Omental fat pad (tissue), 4 donors: ENCODE data around the gene DUS1L. TPM values are rescaled to one million over a fixed set of nuclear protein-coding genes. Genes with fewer than 3 reads are reported as not detected.

Source experiments
- ATAC-seq: fragments of 150-250 bp; one replicate; pipeline ENCODE4 v1.9.1; 2016; ENCODE audit warnings: mild to moderate bottlenecking, moderate library complexity; ENCODE audit not compliant: low FRiP score
- DNase-seq: peaks from one replicate; pipeline ENCODE4 v3.0.0-alpha.2; 2019; ENCODE audit warnings: low spot score
- total RNA-seq, 4 donors: library from RNA; depleted of rRNA; stranded (reverse); fragments of >200 nt; gene quantifications; one replicate each; pipeline ENCODE4 v1.1.0, GENCODE V29; 2016
- TF ChIP-seq, protein P1 (sequence below), 3 donors: fragments of 450-650 bp; IDR thresholded peaks; one replicate each; pipeline ENCODE4 v1.5.1; 2016 to 2017; ENCODE audit warnings: antibody characterized with exemption in 3 of 3, mild to moderate bottlenecking in 3 of 3, moderate library complexity in 2 of 3

Gene DUS1L
- total RNA-seq, 4 donors from 2014 or later = 58.1 to 90.3 (median 85.7) TPM

- DNase-seq (no peak), ATAC-seq (no peak)
- TF ChIP-seq, protein P1, sequence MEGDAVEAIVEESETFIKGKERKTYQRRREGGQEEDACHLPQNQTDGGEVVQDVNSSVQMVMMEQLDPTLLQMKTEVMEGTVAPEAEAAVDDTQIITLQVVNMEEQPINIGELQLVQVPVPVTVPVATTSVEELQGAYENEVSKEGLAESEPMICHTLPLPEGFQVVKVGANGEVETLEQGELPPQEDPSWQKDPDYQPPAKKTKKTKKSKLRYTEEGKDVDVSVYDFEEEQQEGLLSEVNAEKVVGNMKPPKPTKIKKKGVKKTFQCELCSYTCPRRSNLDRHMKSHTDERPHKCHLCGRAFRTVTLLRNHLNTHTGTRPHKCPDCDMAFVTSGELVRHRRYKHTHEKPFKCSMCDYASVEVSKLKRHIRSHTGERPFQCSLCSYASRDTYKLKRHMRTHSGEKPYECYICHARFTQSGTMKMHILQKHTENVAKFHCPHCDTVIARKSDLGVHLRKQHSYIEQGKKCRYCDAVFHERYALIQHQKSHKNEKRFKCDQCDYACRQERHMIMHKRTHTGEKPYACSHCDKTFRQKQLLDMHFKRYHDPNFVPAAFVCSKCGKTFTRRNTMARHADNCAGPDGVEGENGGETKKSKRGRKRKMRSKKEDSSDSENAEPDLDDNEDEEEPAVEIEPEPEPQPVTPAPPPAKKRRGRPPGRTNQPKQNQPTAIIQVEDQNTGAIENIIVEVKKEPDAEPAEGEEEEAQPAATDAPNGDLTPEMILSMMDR (IDR thresholded peaks at IDR 0.05) = no peak
Measured at GRCh38 chr17:82085931-82086764, 20.5 kb upstream of the DUS1L start.

- ATAC-seq = no peak
- DNase-seq = no peak
- TF ChIP-seq, protein P1 (IDR thresholded peaks at IDR 0.05) = no peak
Measured at GRCh38 chr17:82085031-82085861, 19.6 kb upstream of the DUS1L start.

GRCh38 chr17:82084373-82085030 is 18.9 kb upstream of the DUS1L start:
- TF ChIP-seq, protein P1 (IDR thresholded peaks at IDR 0.05) = no peak
- ATAC-seq = no peak
- DNase-seq = no peak

DNA sequence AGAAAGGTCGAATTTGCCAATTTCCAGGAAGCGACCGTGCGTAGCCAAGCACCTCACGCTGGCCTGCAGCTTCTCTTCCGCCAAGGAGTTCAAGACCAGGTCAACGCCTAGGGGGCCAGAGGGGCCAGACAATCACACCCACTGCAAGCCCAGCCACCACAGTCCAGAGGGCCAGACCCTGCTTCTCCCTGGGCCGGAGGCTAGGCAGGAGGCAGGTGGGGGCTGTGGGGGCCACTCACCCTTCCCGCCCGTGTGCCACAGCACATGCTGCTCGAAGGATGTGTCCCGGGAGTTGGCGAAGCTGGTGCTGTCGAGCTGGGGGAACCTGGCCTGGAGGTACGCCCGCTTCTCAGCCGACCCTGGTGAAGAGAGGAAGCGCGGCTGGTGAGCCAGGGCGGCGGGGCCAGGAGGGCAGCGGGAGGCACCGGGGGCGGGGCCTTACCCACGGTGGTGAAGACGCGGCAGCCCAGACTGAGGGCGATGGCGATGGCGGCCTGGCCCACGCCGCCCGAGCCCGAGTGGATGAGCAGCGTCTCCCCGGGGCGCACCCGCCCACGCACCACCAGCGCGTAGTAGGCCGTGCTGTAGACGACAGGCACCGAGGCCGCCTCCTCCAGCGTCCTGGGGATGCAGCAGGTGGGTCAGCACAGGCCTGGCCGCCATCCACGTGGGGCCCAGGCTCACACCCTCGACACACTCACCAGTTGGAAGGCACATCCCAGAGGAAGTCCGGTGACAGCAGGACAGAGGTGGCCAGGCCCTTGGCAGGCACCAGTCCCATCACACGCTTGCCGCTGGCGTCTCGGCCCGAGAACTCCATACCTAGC is 18.1 kb upstream of the DUS1L start:
- DNase-seq (no peak), ATAC-seq (no peak)

GRCh38 chr17:82083009-82083408 is 17.4 kb upstream of the DUS1L start:
- no peak for DNase-seq
- TF ChIP-seq, protein P1 (IDR thresholded peaks at IDR 0.05) = no peak
- no peak for ATAC-seq

More for the DNA sequence above, 18.1 kb upstream of the DUS1L start:
- TF ChIP-seq, protein P1 (IDR thresholded peaks at IDR 0.05) = no peak

- no peak for DNase-seq
- ATAC-seq = no peak
- TF ChIP-seq, protein P1 (IDR thresholded peaks at IDR 0.05) = no peak
Measured at GRCh38 chr17:82082456-82082855, 16.9 kb upstream of the DUS1L start.
